ENCODE measurements around the gene CIART.

DNA sequence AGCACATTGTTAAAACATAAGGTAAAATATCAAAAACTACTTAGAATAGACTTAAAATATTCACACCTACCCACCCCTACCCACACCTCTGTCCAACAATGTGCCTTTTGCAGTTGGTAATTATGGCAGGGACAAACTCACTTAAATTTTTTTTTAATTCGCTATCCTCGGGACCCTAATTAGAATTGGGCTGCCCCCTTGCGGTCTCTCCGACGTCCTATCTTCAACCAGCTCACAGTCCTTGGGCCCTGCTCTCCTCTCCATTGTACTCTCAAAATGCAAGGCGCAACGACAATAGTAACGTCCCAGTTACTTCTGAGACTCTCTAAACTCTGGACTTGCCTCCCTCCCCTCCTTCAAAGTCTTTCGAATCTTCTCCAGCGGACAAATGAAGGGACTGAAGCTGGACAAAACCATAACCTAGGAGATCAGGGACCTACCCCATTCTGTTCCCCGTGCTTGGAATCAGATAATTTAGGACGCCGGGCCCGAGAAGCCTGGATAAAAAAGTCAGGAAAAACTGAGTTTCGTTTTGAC is 1.1 kb upstream of the CIART start:
- TF ChIP-seq, protein P1, sequence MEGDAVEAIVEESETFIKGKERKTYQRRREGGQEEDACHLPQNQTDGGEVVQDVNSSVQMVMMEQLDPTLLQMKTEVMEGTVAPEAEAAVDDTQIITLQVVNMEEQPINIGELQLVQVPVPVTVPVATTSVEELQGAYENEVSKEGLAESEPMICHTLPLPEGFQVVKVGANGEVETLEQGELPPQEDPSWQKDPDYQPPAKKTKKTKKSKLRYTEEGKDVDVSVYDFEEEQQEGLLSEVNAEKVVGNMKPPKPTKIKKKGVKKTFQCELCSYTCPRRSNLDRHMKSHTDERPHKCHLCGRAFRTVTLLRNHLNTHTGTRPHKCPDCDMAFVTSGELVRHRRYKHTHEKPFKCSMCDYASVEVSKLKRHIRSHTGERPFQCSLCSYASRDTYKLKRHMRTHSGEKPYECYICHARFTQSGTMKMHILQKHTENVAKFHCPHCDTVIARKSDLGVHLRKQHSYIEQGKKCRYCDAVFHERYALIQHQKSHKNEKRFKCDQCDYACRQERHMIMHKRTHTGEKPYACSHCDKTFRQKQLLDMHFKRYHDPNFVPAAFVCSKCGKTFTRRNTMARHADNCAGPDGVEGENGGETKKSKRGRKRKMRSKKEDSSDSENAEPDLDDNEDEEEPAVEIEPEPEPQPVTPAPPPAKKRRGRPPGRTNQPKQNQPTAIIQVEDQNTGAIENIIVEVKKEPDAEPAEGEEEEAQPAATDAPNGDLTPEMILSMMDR (IDR thresholded peaks at IDR 0.05; ENCODE audit: low read length), result peak; percentile 78
- TF ChIP-seq EZH2phosphoT487 (IDR thresholded peaks at IDR 0.05; ENCODE audit: low read length), result no peak

All from MM.1S (cell line).